OCI-LY3 (cell line): ENCODE data around the gene GSG1.

ENCODE experiments used
- H2AFZ ChIP-seq: fragments of 200-600, 300-600 bp; shearing (Covaris generic); 2 replicates; pipeline ENCODE4 v1.6.0; 2014; ENCODE audit warnings: antibody characterized with exemption, low read depth, low read length
- H3K27ac ChIP-seq: fragments of 200-600, 300-600 bp; sonication (generic); 2 replicates; pipeline ENCODE4 v1.5.1; 2014; ENCODE audit warnings: mild to moderate bottlenecking, low read length, moderate library complexity, mixed read lengths
- H3K27me3 ChIP-seq: fragments of 200-600, 300-600 bp; sonication (generic); 2 replicates; pipeline ENCODE4 v1.6.1; 2014; ENCODE audit warnings: low read depth, low read length, mixed read lengths
- H3K36me3 ChIP-seq: fragments of 200-600, 300-600 bp; sonication (generic); replicated peaks from 2 replicates; pipeline ENCODE3; 2014; ENCODE audit warnings: low read depth, low read length, mixed read lengths
- H3K4me1 ChIP-seq: fragments of 300-600, 200-600 bp; sonication (generic); 2 replicates; pipeline ENCODE4 v1.6.1; 2014; ENCODE audit warnings: low read length, mixed read lengths
- H3K4me2 ChIP-seq: fragments of 200-600, 300-600 bp; sonication (generic); 2 replicates; pipeline ENCODE4 v1.6.1; 2014; ENCODE audit warnings: low read length, mixed read lengths
- H3K4me3 ChIP-seq: fragments of 300-600, 200-600 bp; sonication (generic); 2 replicates; pipeline ENCODE4 v1.5.1; 2014; ENCODE audit warnings: antibody characterized with exemption, mild to moderate bottlenecking, low read length, moderate library complexity
- H3K79me2 ChIP-seq: fragments of 300-600, 200-600 bp; shearing (Covaris generic); 2 replicates; pipeline ENCODE4 v1.6.1; 2014; ENCODE audit warnings: mild to moderate bottlenecking, low read length, mixed read lengths
- H3K9ac ChIP-seq: fragments of 300-600, 200-600 bp; shearing (Covaris generic); 2 replicates; pipeline ENCODE4 v1.6.0; 2014; ENCODE audit warnings: mild to moderate bottlenecking, low read length, moderate library complexity
- H3K9me3 ChIP-seq: fragments of 200-600, 300-600 bp; shearing (Covaris generic); 2 replicates; pipeline ENCODE4 v1.6.1; 2014; ENCODE audit warnings: low read length, mixed read lengths; ENCODE audit not compliant: insufficient read depth
- H4K20me1 ChIP-seq: fragments of 200-600, 300-600 bp; sonication (generic); 2 replicates; pipeline ENCODE4 v1.6.1; 2016; ENCODE audit warnings: low read length, mixed read lengths; ENCODE audit not compliant: insufficient read depth
- EZH2phosphoT487 ChIP-seq: fragments of 200-600 bp; shearing (Covaris generic); IDR thresholded peaks from 2 replicates; pipeline ENCODE4 v1.6.1; 2018; ENCODE audit warnings: antibody characterized with exemption, mixed run types, low read depth
- TF ChIP-seq, protein P1 (sequence below): fragments of 200-600, 300-600 bp; sonication (generic); IDR thresholded peaks from 2 replicates; pipeline ENCODE4 v1.5.1; 2014; ENCODE audit warnings: antibody characterized with exemption, low read length, low read depth

Gene GSG1

DNA sequence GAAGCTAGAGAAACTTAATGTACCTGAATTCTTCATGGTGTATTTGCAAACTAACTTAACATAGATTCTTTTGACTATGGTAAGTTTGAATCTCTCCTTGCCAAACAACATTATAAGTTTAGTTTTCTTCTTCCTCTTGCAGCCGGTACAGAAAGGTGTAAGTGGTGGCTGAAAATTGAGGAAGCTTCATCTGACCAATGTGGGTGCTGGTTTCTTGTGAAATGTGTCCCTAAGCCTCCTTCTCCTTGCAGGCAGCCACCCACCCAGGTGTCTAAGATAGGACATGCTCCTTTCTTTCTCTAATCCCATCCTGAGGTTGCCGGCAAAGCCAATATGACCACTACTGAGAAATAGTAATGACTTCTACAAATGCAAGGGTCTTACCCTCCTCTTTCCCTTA is 20.6 kb downstream of the GSG1 start:
- Histone ChIP-seq H3K4me3 (no peak overlapping the region), H3K79me2 (no peaks in the 10 kb centered on the region), H4K20me1 (0 out of 2 replicates have a peak, but pooled peaks cover 5% of the 10 kb centered on the region), H3K9ac (no peak overlapping the region), H3K9me3 (no peaks in the 10 kb centered on the region), H3K36me3 (no peaks in the 10 kb centered on the region), H2AFZ (no peak overlapping the region), H3K4me2 (no peak overlapping the region), H3K4me1 (no peaks in the 10 kb centered on the region), H3K27ac (no peak overlapping the region), H3K27me3 (peaks cover 17% of the 10 kb centered on the region)
- TF ChIP-seq, protein P1, sequence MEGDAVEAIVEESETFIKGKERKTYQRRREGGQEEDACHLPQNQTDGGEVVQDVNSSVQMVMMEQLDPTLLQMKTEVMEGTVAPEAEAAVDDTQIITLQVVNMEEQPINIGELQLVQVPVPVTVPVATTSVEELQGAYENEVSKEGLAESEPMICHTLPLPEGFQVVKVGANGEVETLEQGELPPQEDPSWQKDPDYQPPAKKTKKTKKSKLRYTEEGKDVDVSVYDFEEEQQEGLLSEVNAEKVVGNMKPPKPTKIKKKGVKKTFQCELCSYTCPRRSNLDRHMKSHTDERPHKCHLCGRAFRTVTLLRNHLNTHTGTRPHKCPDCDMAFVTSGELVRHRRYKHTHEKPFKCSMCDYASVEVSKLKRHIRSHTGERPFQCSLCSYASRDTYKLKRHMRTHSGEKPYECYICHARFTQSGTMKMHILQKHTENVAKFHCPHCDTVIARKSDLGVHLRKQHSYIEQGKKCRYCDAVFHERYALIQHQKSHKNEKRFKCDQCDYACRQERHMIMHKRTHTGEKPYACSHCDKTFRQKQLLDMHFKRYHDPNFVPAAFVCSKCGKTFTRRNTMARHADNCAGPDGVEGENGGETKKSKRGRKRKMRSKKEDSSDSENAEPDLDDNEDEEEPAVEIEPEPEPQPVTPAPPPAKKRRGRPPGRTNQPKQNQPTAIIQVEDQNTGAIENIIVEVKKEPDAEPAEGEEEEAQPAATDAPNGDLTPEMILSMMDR = no peak
- TF ChIP-seq EZH2phosphoT487 = no peak

DNA sequence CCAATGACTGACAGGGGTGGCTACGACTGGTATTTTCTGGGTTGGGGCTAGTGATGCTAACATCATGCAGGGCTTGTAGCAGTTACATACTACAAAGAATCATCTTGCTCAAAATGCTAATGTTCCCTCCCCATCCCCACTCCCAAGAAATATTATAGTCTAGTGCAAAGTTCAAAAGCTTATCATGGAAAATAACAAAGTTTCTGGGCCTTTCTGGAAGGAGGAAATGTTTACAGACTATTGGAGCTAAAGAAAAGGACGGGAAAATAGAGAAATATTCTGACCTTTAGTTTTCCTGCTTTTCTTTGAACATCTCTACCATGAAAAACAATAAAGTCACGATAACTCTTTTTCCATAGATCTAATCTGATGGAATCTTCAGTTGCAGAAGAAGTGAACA is 23.2 kb downstream of the GSG1 start:
- H3K27ac ChIP-seq = no peak overlapping the region
- TF ChIP-seq, protein P1 = no peak
- no peak for TF ChIP-seq EZH2phosphoT487
- H3K79me2 ChIP-seq = no peaks in the 10 kb centered on the region
- H3K4me2 ChIP-seq = no peak overlapping the region
- no peak overlapping the region for H3K4me3 ChIP-seq
- no peaks in the 10 kb centered on the region for H3K36me3 ChIP-seq
- no peaks in the 10 kb centered on the region for H3K9me3 ChIP-seq
- H3K27me3 ChIP-seq = no peaks in the 10 kb centered on the region
- H3K9ac ChIP-seq = no peak overlapping the region
- no peak overlapping the region for H2AFZ ChIP-seq
- no peaks in the 10 kb centered on the region for H4K20me1 ChIP-seq
- no peaks in the 10 kb centered on the region for H3K4me1 ChIP-seq

DNA sequence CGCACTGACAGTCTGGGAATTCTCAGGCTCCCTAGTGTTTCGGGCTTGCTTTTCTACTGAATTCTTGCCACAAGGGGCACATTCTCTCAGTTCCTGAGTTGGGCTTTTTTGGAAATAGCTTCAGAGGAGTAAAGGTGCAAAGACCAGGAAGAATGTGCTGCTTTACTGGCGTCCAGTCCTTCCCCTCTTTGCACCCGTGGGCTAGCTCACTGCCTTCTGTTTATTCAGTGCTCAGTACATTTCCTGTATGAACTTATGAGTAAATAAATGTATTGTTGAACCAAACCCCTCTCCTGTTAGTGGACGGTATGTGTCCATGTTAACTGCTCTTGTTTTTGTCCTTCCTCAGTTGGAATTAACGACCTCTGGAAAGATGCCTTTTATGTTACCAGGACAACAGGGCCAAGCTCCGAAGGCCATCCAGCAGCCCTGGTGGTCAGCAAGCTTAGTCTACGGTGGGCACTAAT is 24.0 kb downstream of the GSG1 start:
- no peak for TF ChIP-seq EZH2phosphoT487
- TF ChIP-seq, protein P1 = no peak

DNA sequence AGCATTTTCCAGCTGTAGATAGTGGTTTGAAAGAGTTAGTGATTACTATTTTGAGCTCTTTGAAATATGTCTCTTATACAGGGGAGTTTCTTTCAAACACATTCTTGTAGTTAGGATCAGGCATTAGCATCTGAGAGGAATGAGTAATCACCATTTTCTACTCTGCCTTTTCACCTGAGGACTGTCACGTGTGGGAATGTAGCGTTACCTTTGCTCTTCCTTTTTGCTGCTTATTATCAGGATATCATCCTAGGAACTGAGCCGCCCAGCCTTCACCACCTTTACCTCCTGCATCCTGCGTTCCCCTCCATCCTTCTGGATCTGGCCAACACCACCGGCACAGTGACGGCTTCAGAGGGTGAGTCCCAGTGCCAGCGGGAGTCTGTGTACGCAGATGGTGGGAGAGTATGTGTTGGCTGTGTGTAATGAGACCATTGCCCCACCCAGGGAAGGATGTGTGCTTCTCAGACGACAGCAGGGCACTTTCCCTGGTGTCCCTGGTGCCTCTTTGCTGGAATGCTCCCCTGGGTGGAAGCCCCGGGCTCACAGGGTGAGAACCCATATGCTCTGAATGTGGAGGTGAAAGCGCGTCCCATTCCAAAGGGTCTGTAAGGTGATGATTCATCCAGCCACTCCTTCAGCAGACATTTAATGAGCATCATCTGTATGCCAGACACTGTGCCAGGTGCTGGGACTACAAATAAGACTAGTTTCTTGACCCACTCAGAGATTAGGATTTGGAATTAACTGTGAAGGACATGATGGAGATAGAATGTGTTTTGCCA is 27.5 kb downstream of the GSG1 start:
- Histone ChIP-seq H3K27ac (no peak overlapping the region), H3K4me3 (no peak overlapping the region), H3K79me2 (no peaks in the 10 kb centered on the region), H3K4me1 (no peaks in the 10 kb centered on the region), H3K9ac (no peak overlapping the region), H4K20me1 (no peaks in the 10 kb centered on the region), H3K27me3 (no peaks in the 10 kb centered on the region), H3K9me3 (no peaks in the 10 kb centered on the region), H3K36me3 (no peaks in the 10 kb centered on the region), H3K4me2 (no peak overlapping the region), H2AFZ (no peak overlapping the region)
- TF ChIP-seq EZH2phosphoT487 = no peak
- TF ChIP-seq, protein P1 = no peak

More for the DNA sequence above, 24.0 kb downstream of the GSG1 start:
- H3K27ac ChIP-seq = no peak overlapping the region
- H3K4me2 ChIP-seq = no peak overlapping the region
- H4K20me1 ChIP-seq = no peaks in the 10 kb centered on the region
- no peaks in the 10 kb centered on the region for H3K9me3 ChIP-seq
- no peaks in the 10 kb centered on the region for H3K27me3 ChIP-seq
- H3K4me1 ChIP-seq = no peaks in the 10 kb centered on the region
- no peak overlapping the region for H3K4me3 ChIP-seq
- H3K9ac ChIP-seq = no peak overlapping the region
- H3K79me2 ChIP-seq = no peaks in the 10 kb centered on the region
- no peaks in the 10 kb centered on the region for H3K36me3 ChIP-seq
- H2AFZ ChIP-seq = no peak overlapping the region
